ENCODE data around the gene ST6GAL1.

DNA sequence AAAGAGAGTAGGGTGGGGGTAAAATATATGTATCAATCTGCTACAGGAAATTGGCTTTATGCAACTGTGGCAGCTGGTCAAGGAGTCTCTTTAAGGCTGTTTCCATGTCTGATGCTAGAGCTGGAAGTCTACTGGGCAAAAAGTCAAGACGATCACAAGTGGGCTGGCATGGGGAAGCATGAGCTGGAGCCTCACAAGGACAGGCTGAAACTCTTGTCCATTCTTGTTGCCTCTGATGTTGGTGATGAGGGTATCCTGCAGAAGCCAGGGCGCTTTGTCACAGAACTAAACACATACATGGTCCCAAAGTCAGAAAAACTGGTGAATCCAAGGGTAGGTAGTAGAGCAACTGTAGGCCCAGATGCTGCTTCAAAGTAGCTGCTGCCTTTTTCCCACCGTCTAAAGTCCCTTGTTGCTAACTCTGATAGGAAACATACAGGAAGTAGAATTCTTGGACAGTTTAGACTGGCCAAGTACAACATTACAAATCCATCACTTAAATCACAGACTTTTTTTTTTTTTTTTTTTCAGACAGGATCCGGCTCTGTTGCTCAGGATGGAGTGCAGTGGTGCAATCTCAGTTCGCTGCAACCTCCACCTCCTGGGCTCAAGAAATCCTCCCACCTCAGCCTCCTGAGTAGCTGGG lies 154.8 kb downstream of the ST6GAL1 start:
- no peak for TF ChIP-seq POLR2A (IDR thresholded peaks at IDR 0.05)
- TF ChIP-seq, protein P1, sequence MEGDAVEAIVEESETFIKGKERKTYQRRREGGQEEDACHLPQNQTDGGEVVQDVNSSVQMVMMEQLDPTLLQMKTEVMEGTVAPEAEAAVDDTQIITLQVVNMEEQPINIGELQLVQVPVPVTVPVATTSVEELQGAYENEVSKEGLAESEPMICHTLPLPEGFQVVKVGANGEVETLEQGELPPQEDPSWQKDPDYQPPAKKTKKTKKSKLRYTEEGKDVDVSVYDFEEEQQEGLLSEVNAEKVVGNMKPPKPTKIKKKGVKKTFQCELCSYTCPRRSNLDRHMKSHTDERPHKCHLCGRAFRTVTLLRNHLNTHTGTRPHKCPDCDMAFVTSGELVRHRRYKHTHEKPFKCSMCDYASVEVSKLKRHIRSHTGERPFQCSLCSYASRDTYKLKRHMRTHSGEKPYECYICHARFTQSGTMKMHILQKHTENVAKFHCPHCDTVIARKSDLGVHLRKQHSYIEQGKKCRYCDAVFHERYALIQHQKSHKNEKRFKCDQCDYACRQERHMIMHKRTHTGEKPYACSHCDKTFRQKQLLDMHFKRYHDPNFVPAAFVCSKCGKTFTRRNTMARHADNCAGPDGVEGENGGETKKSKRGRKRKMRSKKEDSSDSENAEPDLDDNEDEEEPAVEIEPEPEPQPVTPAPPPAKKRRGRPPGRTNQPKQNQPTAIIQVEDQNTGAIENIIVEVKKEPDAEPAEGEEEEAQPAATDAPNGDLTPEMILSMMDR (IDR thresholded peaks at IDR 0.05 in 4 of 5, conservative IDR thresholded peaks at IDR 0.05 in 1 of 5) = no peak

Data from gastrocnemius medialis (tissue), 4 donors.